HCT116 (cell line): ENCODE results near the gene CYTH2. TPM values are rescaled to one million over a fixed set of nuclear protein-coding genes. Genes with fewer than 3 reads are reported as not detected.

Source experiments
- ATAC-seq: fragments of 200-7000 bp; cut with Tn5 transposase; 2 replicates; pipeline ENCODE4 v1.9.1; 2020; ENCODE audit warnings: mild to moderate bottlenecking, moderate library complexity
- BruUV-seq: library from RNA; stranded (reverse); fragments of 400-500 nt; replicated peaks from 2 replicates; lab custom pipeline; 2021; lab: Mats Ljungman, UMichigan
- CTCF ChIA-PET: fragments of 300-600 bp; sonication (Branson Sonifier 250); formaldehyde crosslinking; loops from one replicate; lab custom pipeline; 2021; ENCODE audit warnings: antibody characterized with exemption; lab: Charles Lee
- POLR2A ChIA-PET: fragments of 300-600, 350-600 bp; sonication (Branson Sonifier 250); formaldehyde crosslinking; loops from one replicate; lab custom pipeline; 2021; ENCODE audit warnings: antibody characterized with exemption; lab: Charles Lee
- RAD21 ChIA-PET, 2 experiments: fragments of 300-600 bp; sonication (Branson Sonifier 250); formaldehyde crosslinking; loops; one replicate each; lab custom pipeline; 2023; ENCODE audit warnings: low total read pairs in 2 of 2; ENCODE audit not compliant: uncharacterized antibody in 2 of 2, unreplicated experiment in 2 of 2, low non-redundant PET in 1 of 2; lab: Charles Lee
- DNase-seq: peaks from one replicate; pipeline ENCODE4 v3.0.0-alpha.2; 2010; ENCODE audit warnings: low read depth, low spot score
- H2AFZ ChIP-seq: fragments of 200-600 bp; shearing (Covaris generic), sonication (generic); 2 replicates; pipeline ENCODE4 v1.6.1; 2017; ENCODE audit warnings: low read depth, mixed run types, mixed read lengths, antibody characterized with exemption, low read length; ENCODE audit not compliant: poor library complexity, severe bottlenecking
- H3K27ac ChIP-seq: 2 replicates; pipeline ENCODE4 v1.5.1; 2012; ENCODE audit warnings: low read depth, low read length
- H3K27me3 ChIP-seq: fragments of 200-600 bp; sonication (generic); 2 replicates; pipeline ENCODE4 v1.6.1; 2016; ENCODE audit warnings: mixed run types, low read length, mixed read lengths; ENCODE audit not compliant: insufficient read depth
- H3K36me3 ChIP-seq, 2 experiments: fragments of 200-500 bp in 1 of 2; fragments of 200-600 bp in 1 of 2; sonication (Bioruptor generic) in 1 of 2; sonication (generic) in 1 of 2; 2 replicates each; pipeline versions ENCODE4 v1.5.1 to v1.6.1; 2014 to 2016; ENCODE audit warnings: low read length in 2 of 2, inconsistent platforms in 1 of 2, mixed read lengths in 1 of 2, mixed run types in 1 of 2; ENCODE audit not compliant: insufficient read depth in 2 of 2, control insufficient read depth in 1 of 2
- H3K4me1 ChIP-seq, 2 experiments: fragments of 200-600 bp in 1 of 2; sonication (generic) in 1 of 2; 2 replicates each; pipeline versions ENCODE4 v1.5.1 to v1.6.1; 2012 to 2017; ENCODE audit warnings: low read length in 2 of 2, inconsistent platforms in 1 of 2, mild to moderate bottlenecking in 1 of 2, mixed read lengths in 1 of 2, mixed run types in 1 of 2, moderate library complexity in 1 of 2; ENCODE audit not compliant: insufficient read depth in 2 of 2, control insufficient read depth in 1 of 2
- H3K4me2 ChIP-seq: fragments of 200-600 bp; sonication (generic); 2 replicates; pipeline ENCODE4 v1.6.1; 2017; ENCODE audit warnings: mixed run types, low read length, mixed read lengths
- H3K4me3 ChIP-seq, 2 experiments: fragments of 200-600 bp in 1 of 2; sonication (generic) in 1 of 2; replicated peaks in 1 of 2; 2 replicates each; pipeline ENCODE4 v1.5.1; 2011 to 2016; ENCODE audit warnings: low read length in 2 of 2, control low read depth in 1 of 2, low read depth in 1 of 2, mild to moderate bottlenecking in 1 of 2, mixed read lengths in 1 of 2, mixed run types in 1 of 2
- H3K79me2 ChIP-seq: fragments of 200-600 bp; sonication (generic); 2 replicates; pipeline ENCODE4 v1.6.1; 2017; ENCODE audit warnings: mild to moderate bottlenecking, mixed run types, low read length, moderate library complexity, mixed read lengths; ENCODE audit not compliant: insufficient read depth
- H3K9ac ChIP-seq: fragments of 200-600 bp; sonication (generic); 2 replicates; pipeline ENCODE4 v1.6.1; 2016; ENCODE audit warnings: low read length, mixed read lengths
- H3K9me2 ChIP-seq: fragments of 200-600 bp; sonication (generic), shearing (Covaris generic); 2 replicates; pipeline ENCODE4 v1.6.1; 2017; ENCODE audit warnings: mixed run types, mild to moderate bottlenecking, moderate library complexity; ENCODE audit not compliant: insufficient read depth
- H3K9me3 ChIP-seq, 2 experiments: fragments of 200-500 bp in 1 of 2; fragments of 200-600 bp in 1 of 2; sonication (Bioruptor generic) in 1 of 2; sonication (generic) in 1 of 2; 2 replicates each; pipeline ENCODE4 v1.6.1; 2014 to 2017; ENCODE audit warnings: low read length in 2 of 2, mixed read lengths in 2 of 2, inconsistent platforms in 1 of 2, low read depth in 1 of 2, mild to moderate bottlenecking in 1 of 2, mixed run types in 1 of 2, moderate library complexity in 1 of 2; ENCODE audit not compliant: control insufficient read depth in 1 of 2, insufficient read depth in 1 of 2
- H4K20me1 ChIP-seq: fragments of 200-600 bp; sonication (generic), shearing (Covaris generic); 2 replicates; pipeline ENCODE4 v1.6.1; 2017; ENCODE audit warnings: mixed run types, mild to moderate bottlenecking, moderate library complexity; ENCODE audit not compliant: insufficient read depth
- CEBPB ChIP-seq: IDR thresholded peaks from 2 replicates; pipeline ENCODE4 v1.6.1; 2012; ENCODE audit warnings: low read depth
- EGR1 ChIP-seq: IDR thresholded peaks from 2 replicates; pipeline ENCODE4 v1.6.1; 2012; ENCODE audit warnings: low read depth
- EZH2 ChIP-seq: fragments of 200-600 bp; sonication (generic); IDR thresholded peaks from 2 replicates; pipeline ENCODE4 v1.6.1; 2017; ENCODE audit warnings: antibody characterized with exemption, mixed run types
- RAD21 ChIP-seq: IDR thresholded peaks from 2 replicates; pipeline ENCODE4 v1.6.1; 2012; ENCODE audit warnings: low read depth, mild to moderate bottlenecking
- SP1 ChIP-seq: IDR thresholded peaks from 2 replicates; pipeline ENCODE4 v1.6.1; 2012; ENCODE audit warnings: low read depth
- TCF7L2 ChIP-seq: IDR thresholded peaks from 2 replicates; pipeline ENCODE4 v1.7.0; 2011; ENCODE audit warnings: borderline replicate concordance, inconsistent platforms; ENCODE audit not compliant: insufficient read depth, insufficient read length; ENCODE audit errors: extremely low read depth
- ZNF274 ChIP-seq: fragments of 200-500 bp; sonication (Bioruptor generic); IDR thresholded peaks from 2 replicates; pipeline ENCODE4 v1.6.1; 2014; ENCODE audit warnings: mild to moderate bottlenecking, low read depth, low read length, inconsistent platforms
- intact Hi-C: fragments of 100-400 bp; cut with micrococcal nuclease; formaldehyde crosslinking; loops from 2 replicates; pipeline ENCODE4 v1.10.0; 2022
- total RNA-seq: library from RNA; stranded (reverse); gene quantifications from one replicate; pipeline ENCODE4 v1.2.1, GENCODE V29; 2021; ENCODE audit not compliant: unreplicated experiment
- TF ChIP-seq, protein P1 (sequence below), 3 experiments: fragments of 200-600 bp in 1 of 3; sonication (generic) in 1 of 3; IDR thresholded peaks in 2 of 3; conservative IDR thresholded peaks in 1 of 3; 2 replicates each; pipeline ENCODE4 v1.5.1; 2012 to 2017; ENCODE audit warnings: low read depth in 2 of 3, low read length in 2 of 3, antibody characterized with exemption in 1 of 3, borderline replicate concordance in 1 of 3, control low read depth in 1 of 3, mild to moderate bottlenecking in 1 of 3, mixed read lengths in 1 of 3, mixed run types in 1 of 3, moderate library complexity in 1 of 3; ENCODE audit not compliant: insufficient read depth in 1 of 3
- TF ChIP-seq, protein P2 (sequence below): IDR thresholded peaks from 2 replicates; pipeline ENCODE4 v1.6.1; 2012; ENCODE audit warnings: low read depth

The CYTH2 gene
- total RNA-seq, 1 experiment from 2014 or later = 75.3 TPM

DNA sequence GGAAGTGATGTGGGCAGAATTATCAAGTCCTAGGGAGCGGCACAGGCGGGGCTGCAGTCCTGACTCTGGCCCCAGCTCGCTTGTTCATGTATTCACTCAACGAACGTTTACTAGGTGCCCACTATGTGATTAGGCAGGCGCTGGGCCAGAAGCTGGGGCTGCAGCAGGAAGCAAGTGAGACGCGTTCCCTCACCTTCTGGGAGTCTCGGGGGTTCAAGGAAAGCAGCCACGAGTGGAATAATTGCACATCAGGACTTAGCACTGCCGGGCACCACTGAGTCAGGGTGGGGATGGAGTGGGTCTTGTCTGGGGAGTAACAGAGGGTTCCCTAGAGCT, 44.9 kb downstream of the CYTH2 start:
- H3K9ac ChIP-seq = peak overlapping the region; percentile 65; the same call in 1 of the 2 replicates
- peak overlapping the region; percentile 100 for H3K4me2 ChIP-seq
- ChIA-PET POLR2A (interaction anchor here (0.6 to 1.5 kb wide), 6 partner anchors 12 to 166 kb away, joined by 3 to 7 read pairs (median 5); no protein-coding TSS in a partner anchor), CTCF (interaction anchor here (1.1 kb wide), 1 partner anchor 70 kb away, joined by 6 read pairs; no protein-coding TSS in a partner anchor), RAD21 (interaction anchor here in 1 of 2 experiments (1.1 kb wide), 1 partner anchor 70 kb away, joined by 4 read pairs; no protein-coding TSS in a partner anchor)
- ATAC-seq (peak; percentile 4; the same call in 1 of the 2 replicates), DNase-seq (no peak)
- no peak overlapping the region for H3K27ac ChIP-seq
- peaks cover 2 to 33% of the 10 kb centered on the region in 2 experiments; a peak in 3 of 4 replicates for H3K4me1 ChIP-seq
- H3K27me3 ChIP-seq = no peaks in the 10 kb centered on the region
- H3K9me3 ChIP-seq = no peaks in the 10 kb centered on the region
- TF ChIP-seq ZNF274 (no peak), EGR1 (no peak), CEBPB (no peak), RAD21 (no peak), TCF7L2 (no peak), EZH2 (no peak), SP1 (no peak)
- TF ChIP-seq, protein P1, sequence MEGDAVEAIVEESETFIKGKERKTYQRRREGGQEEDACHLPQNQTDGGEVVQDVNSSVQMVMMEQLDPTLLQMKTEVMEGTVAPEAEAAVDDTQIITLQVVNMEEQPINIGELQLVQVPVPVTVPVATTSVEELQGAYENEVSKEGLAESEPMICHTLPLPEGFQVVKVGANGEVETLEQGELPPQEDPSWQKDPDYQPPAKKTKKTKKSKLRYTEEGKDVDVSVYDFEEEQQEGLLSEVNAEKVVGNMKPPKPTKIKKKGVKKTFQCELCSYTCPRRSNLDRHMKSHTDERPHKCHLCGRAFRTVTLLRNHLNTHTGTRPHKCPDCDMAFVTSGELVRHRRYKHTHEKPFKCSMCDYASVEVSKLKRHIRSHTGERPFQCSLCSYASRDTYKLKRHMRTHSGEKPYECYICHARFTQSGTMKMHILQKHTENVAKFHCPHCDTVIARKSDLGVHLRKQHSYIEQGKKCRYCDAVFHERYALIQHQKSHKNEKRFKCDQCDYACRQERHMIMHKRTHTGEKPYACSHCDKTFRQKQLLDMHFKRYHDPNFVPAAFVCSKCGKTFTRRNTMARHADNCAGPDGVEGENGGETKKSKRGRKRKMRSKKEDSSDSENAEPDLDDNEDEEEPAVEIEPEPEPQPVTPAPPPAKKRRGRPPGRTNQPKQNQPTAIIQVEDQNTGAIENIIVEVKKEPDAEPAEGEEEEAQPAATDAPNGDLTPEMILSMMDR (IDR thresholded peaks at IDR 0.05 in 2 of 3, conservative IDR thresholded peaks at IDR 0.05 in 1 of 3; ENCODE audit: borderline replicate concordance in 1 of 3, insufficient read depth in 1 of 3, low read depth in 2 of 3, low read length in 2 of 3) = no peak
- TF ChIP-seq, protein P2, sequence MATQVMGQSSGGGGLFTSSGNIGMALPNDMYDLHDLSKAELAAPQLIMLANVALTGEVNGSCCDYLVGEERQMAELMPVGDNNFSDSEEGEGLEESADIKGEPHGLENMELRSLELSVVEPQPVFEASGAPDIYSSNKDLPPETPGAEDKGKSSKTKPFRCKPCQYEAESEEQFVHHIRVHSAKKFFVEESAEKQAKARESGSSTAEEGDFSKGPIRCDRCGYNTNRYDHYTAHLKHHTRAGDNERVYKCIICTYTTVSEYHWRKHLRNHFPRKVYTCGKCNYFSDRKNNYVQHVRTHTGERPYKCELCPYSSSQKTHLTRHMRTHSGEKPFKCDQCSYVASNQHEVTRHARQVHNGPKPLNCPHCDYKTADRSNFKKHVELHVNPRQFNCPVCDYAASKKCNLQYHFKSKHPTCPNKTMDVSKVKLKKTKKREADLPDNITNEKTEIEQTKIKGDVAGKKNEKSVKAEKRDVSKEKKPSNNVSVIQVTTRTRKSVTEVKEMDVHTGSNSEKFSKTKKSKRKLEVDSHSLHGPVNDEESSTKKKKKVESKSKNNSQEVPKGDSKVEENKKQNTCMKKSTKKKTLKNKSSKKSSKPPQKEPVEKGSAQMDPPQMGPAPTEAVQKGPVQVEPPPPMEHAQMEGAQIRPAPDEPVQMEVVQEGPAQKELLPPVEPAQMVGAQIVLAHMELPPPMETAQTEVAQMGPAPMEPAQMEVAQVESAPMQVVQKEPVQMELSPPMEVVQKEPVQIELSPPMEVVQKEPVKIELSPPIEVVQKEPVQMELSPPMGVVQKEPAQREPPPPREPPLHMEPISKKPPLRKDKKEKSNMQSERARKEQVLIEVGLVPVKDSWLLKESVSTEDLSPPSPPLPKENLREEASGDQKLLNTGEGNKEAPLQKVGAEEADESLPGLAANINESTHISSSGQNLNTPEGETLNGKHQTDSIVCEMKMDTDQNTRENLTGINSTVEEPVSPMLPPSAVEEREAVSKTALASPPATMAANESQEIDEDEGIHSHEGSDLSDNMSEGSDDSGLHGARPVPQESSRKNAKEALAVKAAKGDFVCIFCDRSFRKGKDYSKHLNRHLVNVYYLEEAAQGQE = no peak
- no peaks in the 10 kb centered on the region for H4K20me1 ChIP-seq
- BruUV-seq = no TSS peak
- no peaks in the 10 kb centered on the region for H3K79me2 ChIP-seq
- H3K9me2 ChIP-seq = no peaks in the 10 kb centered on the region
- H3K36me3 ChIP-seq = no peaks in the 10 kb centered on the region
- peak overlapping the region in 1 of 2 experiments; percentile 75; a peak in 3 of 4 replicates for H3K4me3 ChIP-seq
- intact Hi-C loops = no loop called here
- peak overlapping the region; percentile 65 for H2AFZ ChIP-seq
